Common myeloid progenitor, CD34-positive (primary cell): ENCODE data around the gene VWA3B.
A peak's percentile ranks its signal among the peaks of the same experiment; 100 is the strongest.

Source experiments
- CTCF ChIA-PET: fragments of 350-600 bp; sonication (Branson Sonifier 250); formaldehyde crosslinking; loops from one replicate; lab custom pipeline; 2021; ENCODE audit warnings: antibody characterized with exemption; lab: Charles Lee
- POLR2A ChIA-PET: fragments of 350-600 bp; sonication (Branson Sonifier 250); formaldehyde crosslinking; loops from one replicate; lab custom pipeline; 2021; ENCODE audit warnings: antibody characterized with exemption; lab: Charles Lee
- DNase-seq, 3 donors: peaks; one replicate each; pipeline versions ENCODE4 v3.0.0 to v3.0.0-alpha.2; 2013
- H3K27ac ChIP-seq, 2 experiments: 1 replicate in 1 of 2; 2 replicates in 1 of 2; pipeline ENCODE4 v1.7.0; 2013; ENCODE audit warnings: inconsistent platforms in 2 of 2, low read length in 2 of 2, mild to moderate bottlenecking in 2 of 2, low read depth in 1 of 2, moderate library complexity in 1 of 2; ENCODE audit not compliant: severe bottlenecking in 2 of 2, insufficient read depth in 1 of 2, poor library complexity in 1 of 2
- H3K27me3 ChIP-seq, 5 experiments: replicated peaks in 2 of 5; 1 replicate in 3 of 5; 2 replicates in 2 of 5; pipeline versions ENCODE4 v1.6.1 to v1.7.0; 2013; ENCODE audit warnings: low read length in 4 of 5, mild to moderate bottlenecking in 2 of 5, moderate library complexity in 2 of 5, inconsistent platforms in 1 of 5; ENCODE audit not compliant: insufficient read depth in 5 of 5, control insufficient read depth in 4 of 5
- H3K36me3 ChIP-seq, 4 experiments: 1 replicate in 2 of 4; 2 replicates in 2 of 4; pipeline versions ENCODE4 v1.6.1 to v1.7.0; 2013; ENCODE audit warnings: low read length in 3 of 4, control low read depth in 1 of 4, mild to moderate bottlenecking in 1 of 4; ENCODE audit not compliant: control insufficient read depth in 4 of 4, insufficient read depth in 4 of 4
- H3K4me1 ChIP-seq, 4 experiments: 1 replicate in 3 of 4; 2 replicates in 1 of 4; pipeline versions ENCODE4 v1.6.1 to v1.7.1; 2013; ENCODE audit warnings: low read length in 3 of 4, mild to moderate bottlenecking in 3 of 4, control low read depth in 1 of 4, inconsistent platforms in 1 of 4, moderate library complexity in 1 of 4; ENCODE audit not compliant: control insufficient read depth in 4 of 4, insufficient read depth in 4 of 4; ENCODE audit errors: control extremely low read depth in 1 of 4
- H3K4me3 ChIP-seq, 7 experiments: 1 replicate in 4 of 7; 2 replicates in 3 of 7; pipeline versions ENCODE4 v1.5.1 to v1.7.0; 2013; ENCODE audit warnings: mild to moderate bottlenecking in 7 of 7, low read length in 6 of 7, moderate library complexity in 6 of 7, inconsistent platforms in 2 of 7, low read depth in 2 of 7, control low read depth in 1 of 7; ENCODE audit not compliant: insufficient read depth in 4 of 7, control insufficient read depth in 1 of 7; ENCODE audit errors: extremely low read depth in 1 of 7
- H3K9me3 ChIP-seq, 5 experiments: 1 replicate in 4 of 5; 2 replicates in 1 of 5; pipeline versions ENCODE4 v1.6.1 to v1.7.1; 2013; ENCODE audit warnings: low read length in 4 of 5, mild to moderate bottlenecking in 2 of 5, inconsistent platforms in 1 of 5, low read depth in 1 of 5, moderate library complexity in 1 of 5; ENCODE audit not compliant: control insufficient read depth in 4 of 5, insufficient read depth in 2 of 5; ENCODE audit errors: control extremely low read depth in 1 of 5
- WGBS: methylation state at CpG from one replicate; pipeline ENCODE4 v1.1.5; 2013; ENCODE audit not compliant: insufficient coverage; 5-methylcytosine and 5-hydroxymethylcytosine counted together

Gene VWA3B

DNA sequence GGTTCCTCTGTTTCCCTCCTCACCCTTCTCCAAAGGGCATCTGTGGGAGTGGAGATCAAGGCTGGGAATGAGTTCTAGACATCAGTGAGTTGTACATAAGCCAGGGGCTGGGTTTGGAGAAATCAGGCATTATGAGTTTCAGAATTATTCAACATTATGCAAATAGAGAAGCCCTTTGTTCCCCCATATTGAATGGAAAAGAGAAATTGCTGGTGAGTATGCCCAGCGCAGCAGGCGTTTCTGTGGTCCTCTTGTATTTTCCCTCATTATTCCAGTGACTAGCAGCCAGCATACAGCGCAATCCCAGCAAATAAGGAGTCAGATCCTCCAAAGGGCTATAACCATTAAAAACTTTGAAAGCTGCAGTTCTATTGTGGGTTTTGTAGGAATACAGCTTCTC, 94.4 kb downstream of the VWA3B start:
- no peak for DNase-seq
- POLR2A ChIA-PET: no interaction called here
- CTCF ChIA-PET: interaction anchor here (1.1 kb wide), 1 partner anchor 14 kb away, joined by 4 read pairs; no protein-coding TSS in a partner anchor
- Histone ChIP-seq H3K9me3 (no peaks in the 10 kb centered on the region), H3K4me3 (no peak overlapping the region), H3K4me1 (no peaks in the 10 kb centered on the region), H3K27ac (no peak overlapping the region), H3K36me3 (no peaks in the 10 kb centered on the region), H3K27me3 (peaks cover 0 to 27% (median 14%) of the 10 kb centered on the region in 5 experiments)
- WGBS: no CpG with 5 or more reads among the region's 3 CpGs

DNA sequence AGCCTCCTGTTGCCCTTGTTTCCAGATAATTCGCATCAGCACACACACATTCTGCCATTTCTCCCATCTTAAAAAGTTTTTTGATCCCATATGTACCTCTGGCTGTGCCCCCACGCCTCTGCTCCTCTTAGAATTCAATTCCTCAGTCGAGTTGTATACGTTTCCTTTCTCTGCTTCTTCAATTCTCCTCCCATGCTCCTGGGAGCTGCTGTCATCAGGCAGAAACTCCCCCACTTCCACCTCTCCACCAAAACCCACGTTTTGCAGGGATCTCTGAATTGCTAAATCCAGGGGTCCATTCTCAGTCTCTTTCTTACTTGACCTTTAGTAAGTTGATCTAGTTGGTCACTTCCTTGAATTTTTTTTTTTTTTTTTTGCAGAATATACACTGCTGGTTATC, 98.8 kb downstream of the VWA3B start:
- Histone ChIP-seq H3K4me3 (no peak overlapping the region), H3K27ac (no peak overlapping the region), H3K4me1 (no peaks in the 10 kb centered on the region), H3K36me3 (no peaks in the 10 kb centered on the region), H3K9me3 (no peaks in the 10 kb centered on the region), H3K27me3 (peaks cover 0 to 9% (median 0%) of the 10 kb centered on the region in 5 experiments)
- ChIA-PET CTCF (no interaction called here), POLR2A (no interaction called here)
- whole genome bisulfite sequencing: 96% methylated on average over 2 of the region's 5 CpGs
- no peak for DNase-seq

DNA sequence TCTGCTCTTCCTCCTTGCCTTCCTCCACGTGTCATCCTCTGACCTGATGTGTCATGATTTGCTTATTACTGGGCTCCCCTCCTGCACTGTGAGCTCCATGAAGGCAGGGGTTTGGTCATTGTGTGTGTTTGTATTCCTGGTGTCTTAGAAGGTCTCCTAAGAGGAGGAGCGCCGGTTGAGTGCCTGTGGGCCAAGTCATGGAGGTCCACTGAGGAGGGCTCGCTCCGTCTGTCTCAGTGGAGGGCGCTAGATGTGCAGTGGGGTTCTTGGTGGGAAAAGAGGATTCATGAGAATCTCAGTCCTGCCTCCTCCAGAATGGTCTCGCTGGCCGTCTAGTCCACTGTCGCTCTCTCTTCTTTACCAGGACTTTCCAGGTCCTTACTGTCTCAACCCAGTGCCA, 100.2 kb downstream of the VWA3B start:
- H3K4me1 ChIP-seq: no peaks in the 10 kb centered on the region
- 98% methylated on average over 6 of the region's 9 CpGs for WGBS
- H3K9me3 ChIP-seq: no peaks in the 10 kb centered on the region
- no peak for DNase-seq
- ChIA-PET POLR2A (no interaction called here), CTCF (interaction anchor here (1.0 to 1.1 kb wide), 2 partner anchors 10 to 380 kb away, joined by 3 read pairs; no protein-coding TSS in a partner anchor)
- no peaks in the 10 kb centered on the region for H3K36me3 ChIP-seq
- no peak overlapping the region for H3K4me3 ChIP-seq
- no peak overlapping the region for H3K27ac ChIP-seq
- H3K27me3 ChIP-seq: peaks cover 0 to 14% (median 0%) of the 10 kb centered on the region in 5 experiments

DNA sequence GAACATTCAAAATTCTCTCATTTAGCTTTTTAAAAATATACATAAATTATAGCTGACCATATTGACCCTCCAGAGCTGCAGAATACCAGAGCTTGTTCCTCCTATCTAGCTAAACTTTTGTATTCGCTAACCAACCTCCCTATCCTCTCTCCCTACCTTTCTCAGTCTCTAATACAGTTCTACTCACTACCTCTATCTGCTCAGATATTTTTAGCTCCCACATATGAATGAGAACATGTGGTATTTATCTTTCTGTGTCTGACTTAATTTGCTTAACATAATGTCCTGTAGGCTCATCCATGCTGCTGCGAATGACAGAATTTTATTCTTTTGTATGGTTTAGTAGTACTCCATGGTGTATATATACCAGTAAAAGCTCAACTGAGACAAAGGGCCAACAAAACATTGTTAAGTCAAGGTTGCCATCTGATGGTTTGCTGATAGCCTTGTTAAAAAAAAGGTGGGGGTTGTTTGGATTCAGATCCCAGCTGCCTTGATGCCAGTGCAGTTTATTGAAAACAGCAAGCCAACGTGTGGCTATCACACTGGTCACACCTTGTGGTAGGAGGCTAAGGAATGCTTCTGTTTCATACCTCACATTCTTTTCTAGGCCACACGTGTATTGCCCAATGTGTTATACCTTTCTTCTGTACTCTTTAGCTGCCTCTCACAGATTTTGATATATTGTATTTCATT, 101.5 kb downstream of the VWA3B start:
- 100% methylated on average over 3 of the region's 4 CpGs for WGBS
- Histone ChIP-seq H3K27me3 (peaks cover 0 to 16% (median 0%) of the 10 kb centered on the region in 5 experiments), H3K4me1 (no peaks in the 10 kb centered on the region), H3K4me3 (no peak overlapping the region), H3K9me3 (no peaks in the 10 kb centered on the region), H3K27ac (no peak overlapping the region), H3K36me3 (no peaks in the 10 kb centered on the region)
- CTCF ChIA-PET: interaction anchor here (1.0 to 1.8 kb wide), 4 partner anchors 378 to 383 kb away, joined by 3 to 7 read pairs (median 3); no protein-coding TSS in a partner anchor
- DNase-seq: peak in 2 of 3 donors; percentile 19 to 20
- POLR2A ChIA-PET: interaction anchor here (0.5 to 0.6 kb wide), 2 partner anchors 26 to 42 kb away, joined by 3 to 5 read pairs; no protein-coding TSS in a partner anchor

DNA sequence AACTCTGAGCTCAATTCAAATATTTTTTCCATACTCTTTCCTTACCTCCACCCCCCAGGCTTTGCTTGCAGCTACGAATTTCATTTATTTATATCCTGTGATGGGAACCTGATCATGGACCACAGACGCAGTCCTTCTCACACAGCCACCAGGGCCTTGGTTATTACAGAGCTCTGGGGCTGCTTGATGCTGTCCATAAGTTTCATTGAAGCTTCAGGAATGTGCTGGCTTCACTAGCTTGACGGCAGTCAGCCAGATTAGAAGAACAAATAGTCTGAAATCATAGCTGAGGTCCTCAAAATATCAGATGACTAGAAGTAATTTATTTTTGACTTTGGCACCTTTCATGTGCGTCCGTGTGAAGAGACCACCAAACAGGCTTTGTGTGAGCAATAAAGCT, 104.9 kb downstream of the VWA3B start:
- Histone ChIP-seq H3K27me3 (peaks cover 0 to 11% (median 0%) of the 10 kb centered on the region in 5 experiments), H3K27ac (no peak overlapping the region), H3K9me3 (no peaks in the 10 kb centered on the region), H3K36me3 (no peaks in the 10 kb centered on the region), H3K4me1 (no peaks in the 10 kb centered on the region), H3K4me3 (no peak overlapping the region)
- 91% methylated on average over 4 of the region's 5 CpGs for WGBS
- ChIA-PET POLR2A (no interaction called here), CTCF (no interaction called here)
- DNase-seq: no peak

DNA sequence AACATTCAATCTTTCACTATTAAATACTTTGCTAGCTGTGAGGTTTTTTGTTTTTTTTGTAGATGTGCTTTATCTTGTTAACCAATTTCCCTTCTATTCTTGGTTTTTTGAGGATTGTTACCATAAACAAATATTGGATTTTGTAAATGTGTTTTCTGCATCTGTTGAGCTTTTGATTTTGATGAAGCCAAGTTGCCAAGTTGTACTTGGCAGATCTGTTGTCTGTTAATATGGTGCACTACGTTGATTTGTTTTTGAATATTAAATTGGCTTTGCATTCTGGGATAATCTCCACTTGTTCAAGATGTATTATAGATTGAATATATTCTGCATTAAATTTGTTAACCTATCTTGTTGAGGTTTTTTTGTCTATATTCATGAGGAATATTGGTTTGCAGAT, 114.6 kb downstream of the VWA3B start:
- CTCF ChIA-PET: no interaction called here
- Histone ChIP-seq H3K4me1 (no peaks in the 10 kb centered on the region), H3K36me3 (no peaks in the 10 kb centered on the region), H3K27ac (no peak overlapping the region), H3K27me3 (peaks cover 0 to under 1% (median 0%) of the 10 kb centered on the region in 5 experiments), H3K4me3 (no peak overlapping the region), H3K9me3 (no peaks in the 10 kb centered on the region)
- no CpG with 5 or more reads among the region's 1 CpG for WGBS
- no peak for DNase-seq
- POLR2A ChIA-PET: interaction anchor here (0.5 kb wide), 1 partner anchor 137 kb away, joined by 3 read pairs; no protein-coding TSS in a partner anchor

DNA sequence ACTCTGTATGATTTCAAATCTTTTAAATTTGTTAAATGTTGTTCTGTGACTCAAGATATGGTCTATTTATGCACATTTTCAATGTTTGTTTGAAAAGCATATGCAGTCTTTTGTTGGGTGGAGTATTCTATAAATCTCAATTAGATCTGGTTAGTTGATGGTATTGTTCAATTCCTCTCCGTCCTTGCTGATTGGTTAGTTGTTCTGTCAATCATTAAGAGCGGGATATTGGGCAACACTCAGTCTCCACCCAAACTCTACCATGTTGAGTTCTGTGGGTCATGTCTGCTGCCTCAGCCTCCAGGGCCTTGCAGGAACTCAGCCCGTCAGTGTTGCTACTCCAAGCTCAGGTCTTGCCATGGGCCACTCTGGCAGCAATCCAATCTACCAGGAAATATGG, 118.9 kb downstream of the VWA3B start:
- CTCF ChIA-PET: no interaction called here
- H3K36me3 ChIP-seq: no peaks in the 10 kb centered on the region
- no CpG with 5 or more reads among the region's 3 CpGs for WGBS
- POLR2A ChIA-PET: no interaction called here
- H3K9me3 ChIP-seq: no peaks in the 10 kb centered on the region
- no peak for DNase-seq
- H3K27me3 ChIP-seq: peaks cover 0 to 3% (median 0%) of the 10 kb centered on the region in 5 experiments
- no peak overlapping the region for H3K27ac ChIP-seq
- no peak overlapping the region for H3K4me3 ChIP-seq
- H3K4me1 ChIP-seq: no peaks in the 10 kb centered on the region
